K562 (cell line): Measurements from ENCODE around the gene MAN1A1. TPM values are rescaled to one million over a fixed set of nuclear protein-coding genes. Genes with fewer than 3 reads are reported as not detected.

Experiments
- CHD2 ChIP-seq: IDR thresholded peaks from 2 replicates; pipeline ENCODE4 v1.6.1; 2011; ENCODE audit warnings: low read depth, low read length
- CREB3L1 ChIP-seq: fragments of 450-650 bp; IDR thresholded peaks from 2 replicates; pipeline ENCODE4 v1.6.1; 2014; ENCODE audit warnings: low read depth, mild to moderate bottlenecking, moderate library complexity, borderline replicate concordance
- FOS ChIP-seq: IDR thresholded peaks from 3 replicates; pipeline ENCODE4 v1.6.1; 2011; ENCODE audit not compliant: insufficient read length; ENCODE audit errors: extremely low read depth
- FOSL1 ChIP-seq: fragments of 200-800 bp; sonication (Bioruptor generic); conservative IDR thresholded peaks from 2 replicates; pipeline ENCODE4 v1.6.1; 2016; ENCODE audit warnings: missing genetic modification characterization, missing compliant biosample characterization
- FOXJ2 ChIP-seq: fragments of 200-800 bp; sonication (Bioruptor generic); IDR thresholded peaks from 2 replicates; pipeline ENCODE4 v1.6.1; 2016; ENCODE audit warnings: missing genetic modification characterization, missing compliant biosample characterization
- JUN ChIP-seq, 2 experiments: sonication (generic) in 1 of 2; formaldehyde crosslinking in 1 of 2; IDR thresholded peaks; 2 replicates each; pipeline versions ENCODE4 v1.6.1 to v1.8.0; 2012 to 2022; ENCODE audit warnings: borderline replicate concordance in 2 of 2, mild to moderate bottlenecking in 2 of 2, improper control_type of control experiment in 1 of 2, low read depth in 1 of 2, low read length in 1 of 2, missing genetic modification reagents in 1 of 2
- JUND ChIP-seq, 2 experiments: IDR thresholded peaks; 2 replicates in 1 of 2; 3 replicates in 1 of 2; pipeline ENCODE4 v1.6.1; 2011; ENCODE audit warnings: borderline replicate concordance in 2 of 2, low read depth in 2 of 2, low read length in 2 of 2, improper control_type of control experiment in 1 of 2, missing biosample characterization in 1 of 2, missing genetic modification characterization in 1 of 2, missing genetic modification reagents in 1 of 2
- NFE2L1 ChIP-seq: fragments of 450-650 bp; IDR thresholded peaks from 2 replicates; pipeline ENCODE4 v1.6.1; 2016; ENCODE audit warnings: missing genetic modification characterization, low read depth, mild to moderate bottlenecking, missing compliant biosample characterization, moderate library complexity, borderline replicate concordance
- NFRKB ChIP-seq: fragments of 450-650 bp; IDR thresholded peaks from 2 replicates; pipeline ENCODE4 v1.6.1; 2016; ENCODE audit warnings: low read depth
- NR2C1 ChIP-seq, 2 experiments: fragments of 450-650 bp; IDR thresholded peaks; 2 replicates each; pipeline ENCODE4 v1.6.1; 2017; ENCODE audit warnings: mild to moderate bottlenecking in 2 of 2, antibody characterized with exemption in 1 of 2, inconsistent platforms in 1 of 2, missing compliant biosample characterization in 1 of 2, missing genetic modification characterization in 1 of 2
- PML ChIP-seq: IDR thresholded peaks from 2 replicates; pipeline ENCODE4 v1.6.1; 2012; ENCODE audit warnings: low read length, inconsistent platforms
- POLR2A ChIP-seq: fragments of 450-650 bp; conservative IDR thresholded peaks from 2 replicates; pipeline ENCODE4 v1.6.1; 2016
- RBM14 ChIP-seq: fragments of 200-400 bp; formaldehyde crosslinking; IDR thresholded peaks from 2 replicates; pipeline ENCODE4 v1.6.1; 2018; ENCODE audit warnings: low read depth, mild to moderate bottlenecking, low read length, moderate library complexity, borderline replicate concordance; ENCODE audit not compliant: insufficient read depth
- SPI1 ChIP-seq: IDR thresholded peaks from 2 replicates; pipeline ENCODE4 v1.6.1; 2011; ENCODE audit warnings: low read depth, low read length, control low read depth, borderline replicate concordance
- TRIM24 ChIP-seq, 2 experiments: fragments of 450-650 bp; IDR thresholded peaks; 2 replicates each; pipeline ENCODE4 v1.6.1; 2016
- U2AF2 ChIP-seq: fragments of 200-400 bp; formaldehyde crosslinking; optimal IDR thresholded peaks from 2 replicates; pipeline ENCODE3; 2017; ENCODE audit warnings: low read depth, mild to moderate bottlenecking, low read length
- ZBTB12 ChIP-seq: fragments of 250-450 bp; sonication (Bioruptor Pico); IDR thresholded peaks from 2 replicates; pipeline ENCODE4 v1.4.0; 2020
- ZBTB8A ChIP-seq: fragments of 450-650 bp; IDR thresholded peaks from 2 replicates; pipeline ENCODE4 v1.6.1; 2018; ENCODE audit warnings: mild to moderate bottlenecking, moderate library complexity; ENCODE audit not compliant: partially characterized antibody
- ZKSCAN1 ChIP-seq: fragments of 150-350 bp; IDR thresholded peaks from 2 replicates; pipeline ENCODE4 v1.6.1; 2016; ENCODE audit warnings: low read depth, low read length
- ZNF639 ChIP-seq, 2 experiments: fragments of 200-800 bp in 1 of 2; sonication (Bioruptor generic) in 1 of 2; sonication (generic) in 1 of 2; formaldehyde crosslinking in 1 of 2; IDR thresholded peaks in 1 of 2; conservative IDR thresholded peaks in 1 of 2; 2 replicates each; pipeline versions ENCODE4 v1.5.0 to v1.6.1; 2016 to 2020; ENCODE audit warnings: missing compliant biosample characterization in 1 of 2, missing genetic modification characterization in 1 of 2, missing genetic modification reagents in 1 of 2
- ZNF75A ChIP-seq: fragments of 450-650 bp; formaldehyde crosslinking; IDR thresholded peaks from 2 replicates; pipeline ENCODE4 v1.4.0; 2020; ENCODE audit warnings: mild to moderate bottlenecking
- ZNF76 ChIP-seq: fragments of 250-450 bp; sonication (Bioruptor Pico); IDR thresholded peaks from 2 replicates; pipeline ENCODE4 v1.4.0; 2020; ENCODE audit warnings: mild to moderate bottlenecking, moderate library complexity, borderline replicate concordance
- polyA plus RNA-seq, 8 experiments: library from polyadenylated mRNA; depleted of rRNA in 4 of 8; stranded (reverse) in 5 of 8; unstranded in 3 of 8; fragments of >200 nt; fragmentation: Nextera tagmentation in 2 of 8; fragmentation: Illumina TruSeq in 1 of 8; extraction: Ambion mirVana in 2 of 8; extraction: Trizol in 1 of 8; gene quantifications; 2 replicates each; pipeline versions ENCODE4 v1.2.1 to v1.2.3, GENCODE V29; 2011 to 2014; ENCODE audit warnings: inconsistent platforms in 1 of 8, missing spikeins in 1 of 8
- total RNA-seq, 7 experiments: library from RNA; depleted of rRNA in 6 of 7; stranded (reverse); fragments of >200 nt in 6 of 7; fragmentation: Illumina TruSeq in 2 of 7; extraction: Trizol in 2 of 7; gene quantifications; 2 replicates each; pipeline versions ENCODE4 v1.2.1 to v1.2.3, GENCODE V29; 2011 to 2021; ENCODE audit warnings: low replicate concordance in 1 of 7
- TF ChIP-seq, protein P1 (sequence below): sonication (generic); formaldehyde crosslinking; IDR thresholded peaks from 2 replicates; pipeline ENCODE4 v1.5.0; 2020; ENCODE audit warnings: missing genetic modification reagents

MAN1A1 gene
- total and polyA plus RNA-seq, 9 of the 15 experiments (the other 6 are each of a cell fraction or from before 2014, with no cell fraction given) = 24.5 to 78.4 (median 59.7) TPM

DNA sequence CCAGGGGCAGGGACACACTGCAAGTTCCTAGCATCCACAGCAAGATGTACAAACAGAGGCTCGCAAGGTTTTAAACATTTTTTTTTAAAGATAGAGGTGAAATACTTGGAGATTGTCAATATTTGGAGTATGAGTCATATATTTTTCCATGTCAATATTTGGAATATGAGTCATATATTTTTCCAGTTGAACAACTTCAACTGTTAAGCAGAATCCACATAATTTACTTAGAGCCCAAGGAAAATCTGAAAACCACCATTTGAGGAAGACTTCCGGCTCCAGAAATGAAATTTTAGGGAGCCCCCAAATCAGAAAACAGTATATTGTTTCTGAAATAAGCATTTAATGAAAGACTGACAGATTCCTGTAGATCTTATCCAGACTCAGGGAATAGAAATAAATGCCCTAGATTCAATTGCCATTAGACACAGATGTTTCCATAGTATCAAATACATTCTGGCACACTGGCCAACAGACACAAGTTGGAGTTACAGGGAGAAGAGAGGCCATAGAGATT, 219.5 kb downstream of the MAN1A1 start (continued):
- TF ChIP-seq PML = no peak
- TF ChIP-seq POLR2A = no peak
- TF ChIP-seq NR2C1 (IDR thresholded peaks at IDR 0.05) = no peak
- TF ChIP-seq NR2C1 (tag; IDR thresholded peaks at IDR 0.05) = no peak
- no peak for TF ChIP-seq ZKSCAN1
- TF ChIP-seq ZNF76 (CRISPR knock-in tag) = no peak
- TF ChIP-seq CHD2 = no peak
- TF ChIP-seq FOXJ2 = peak; percentile 94
- no peak for TF ChIP-seq U2AF2
- no peak for TF ChIP-seq SPI1
- no peak for TF ChIP-seq ZBTB12 (CRISPR knock-in tag)
- peak; percentile 92 for TF ChIP-seq JUND (IDR thresholded peaks at IDR 0.05; ENCODE audit: borderline replicate concordance, low read depth, low read length)
- peak; percentile 82 for TF ChIP-seq JUND (tag; IDR thresholded peaks at IDR 0.05; ENCODE audit: borderline replicate concordance, low read depth, low read length)
- TF ChIP-seq FOSL1 (tag) = peak; percentile 98
- no peak for TF ChIP-seq NFRKB
- TF ChIP-seq NFE2L1 (tag) = no peak
- TF ChIP-seq, protein P1, sequence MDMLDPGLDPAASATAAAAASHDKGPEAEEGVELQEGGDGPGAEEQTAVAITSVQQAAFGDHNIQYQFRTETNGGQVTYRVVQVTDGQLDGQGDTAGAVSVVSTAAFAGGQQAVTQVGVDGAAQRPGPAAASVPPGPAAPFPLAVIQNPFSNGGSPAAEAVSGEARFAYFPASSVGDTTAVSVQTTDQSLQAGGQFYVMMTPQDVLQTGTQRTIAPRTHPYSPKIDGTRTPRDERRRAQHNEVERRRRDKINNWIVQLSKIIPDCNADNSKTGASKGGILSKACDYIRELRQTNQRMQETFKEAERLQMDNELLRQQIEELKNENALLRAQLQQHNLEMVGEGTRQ (CRISPR knock-in tag) = no peak
- peak; percentile 28 for TF ChIP-seq ZBTB8A
- TF ChIP-seq CREB3L1 = no peak
- peak; percentile 91 for TF ChIP-seq JUN (IDR thresholded peaks at IDR 0.05; ENCODE audit: borderline replicate concordance, low read depth, low read length)
- TF ChIP-seq JUN (CRISPR knock-in tag; IDR thresholded peaks at IDR 0.05; ENCODE audit: borderline replicate concordance) = no peak
- peak; percentile 18 for TF ChIP-seq FOS
- no peak for TF ChIP-seq ZNF639 (CRISPR knock-in tag; conservative IDR thresholded peaks at IDR 0.05 in 1 of 2, IDR thresholded peaks at IDR 0.05 in 1 of 2)
- TF ChIP-seq ZNF75A = no peak
- TF ChIP-seq TRIM24 (IDR thresholded peaks at IDR 0.05) = 0 out of 4 replicates have a peak, but pooled peaks of 1 of the 2 experiments have one; percentile 14
- no peak for TF ChIP-seq RBM14
